DND-41 (cell line): ENCODE measurements around the gene CALML3.

Experiments used
- EZH2 ChIP-seq: IDR thresholded peaks from 3 replicates; pipeline ENCODE4 v1.6.1; 2012; ENCODE audit warnings: borderline replicate concordance, low read depth, mild to moderate bottlenecking, moderate library complexity, low read length, inconsistent platforms; ENCODE audit not compliant: severe bottlenecking
- TF ChIP-seq, protein P1 (sequence below): IDR thresholded peaks from 2 replicates; pipeline ENCODE4 v1.5.1; 2012; ENCODE audit warnings: borderline replicate concordance, low read length, moderate library complexity, mild to moderate bottlenecking; ENCODE audit not compliant: poor library complexity, severe bottlenecking; ENCODE audit errors: extremely low read depth

DNA sequence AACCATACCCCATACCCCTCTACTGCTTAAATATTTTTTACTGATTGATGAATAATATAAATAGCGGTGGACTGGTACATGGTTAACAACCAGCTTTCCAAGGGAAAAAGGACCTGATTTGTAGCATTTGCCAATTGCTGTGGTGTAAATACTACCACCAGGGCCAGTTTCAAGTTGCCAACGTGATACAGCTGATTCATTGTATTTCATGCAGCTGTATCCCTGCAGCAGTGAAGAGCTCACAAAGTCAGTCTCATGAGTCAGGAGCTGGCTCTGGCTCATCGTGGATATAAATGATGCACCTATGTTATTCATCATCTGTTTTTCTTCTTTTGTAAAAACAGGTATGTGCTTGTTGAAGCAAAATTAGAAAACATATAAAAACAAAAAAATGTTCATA lies 40.6 kb upstream of the CALML3 start:
- TF ChIP-seq, protein P1, sequence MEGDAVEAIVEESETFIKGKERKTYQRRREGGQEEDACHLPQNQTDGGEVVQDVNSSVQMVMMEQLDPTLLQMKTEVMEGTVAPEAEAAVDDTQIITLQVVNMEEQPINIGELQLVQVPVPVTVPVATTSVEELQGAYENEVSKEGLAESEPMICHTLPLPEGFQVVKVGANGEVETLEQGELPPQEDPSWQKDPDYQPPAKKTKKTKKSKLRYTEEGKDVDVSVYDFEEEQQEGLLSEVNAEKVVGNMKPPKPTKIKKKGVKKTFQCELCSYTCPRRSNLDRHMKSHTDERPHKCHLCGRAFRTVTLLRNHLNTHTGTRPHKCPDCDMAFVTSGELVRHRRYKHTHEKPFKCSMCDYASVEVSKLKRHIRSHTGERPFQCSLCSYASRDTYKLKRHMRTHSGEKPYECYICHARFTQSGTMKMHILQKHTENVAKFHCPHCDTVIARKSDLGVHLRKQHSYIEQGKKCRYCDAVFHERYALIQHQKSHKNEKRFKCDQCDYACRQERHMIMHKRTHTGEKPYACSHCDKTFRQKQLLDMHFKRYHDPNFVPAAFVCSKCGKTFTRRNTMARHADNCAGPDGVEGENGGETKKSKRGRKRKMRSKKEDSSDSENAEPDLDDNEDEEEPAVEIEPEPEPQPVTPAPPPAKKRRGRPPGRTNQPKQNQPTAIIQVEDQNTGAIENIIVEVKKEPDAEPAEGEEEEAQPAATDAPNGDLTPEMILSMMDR = no peak
- TF ChIP-seq EZH2 = no peak
